ENCODE results near the gene HOXA7. TPM values are rescaled to one million over a fixed set of nuclear protein-coding genes. Genes with fewer than 3 reads are reported as not detected.

HOXA7 gene
- total and polyA plus RNA-seq, 10 of the 15 experiments (the other 5 are each of a cell fraction or from before 2014, with no cell fraction given) = not detected

DNA sequence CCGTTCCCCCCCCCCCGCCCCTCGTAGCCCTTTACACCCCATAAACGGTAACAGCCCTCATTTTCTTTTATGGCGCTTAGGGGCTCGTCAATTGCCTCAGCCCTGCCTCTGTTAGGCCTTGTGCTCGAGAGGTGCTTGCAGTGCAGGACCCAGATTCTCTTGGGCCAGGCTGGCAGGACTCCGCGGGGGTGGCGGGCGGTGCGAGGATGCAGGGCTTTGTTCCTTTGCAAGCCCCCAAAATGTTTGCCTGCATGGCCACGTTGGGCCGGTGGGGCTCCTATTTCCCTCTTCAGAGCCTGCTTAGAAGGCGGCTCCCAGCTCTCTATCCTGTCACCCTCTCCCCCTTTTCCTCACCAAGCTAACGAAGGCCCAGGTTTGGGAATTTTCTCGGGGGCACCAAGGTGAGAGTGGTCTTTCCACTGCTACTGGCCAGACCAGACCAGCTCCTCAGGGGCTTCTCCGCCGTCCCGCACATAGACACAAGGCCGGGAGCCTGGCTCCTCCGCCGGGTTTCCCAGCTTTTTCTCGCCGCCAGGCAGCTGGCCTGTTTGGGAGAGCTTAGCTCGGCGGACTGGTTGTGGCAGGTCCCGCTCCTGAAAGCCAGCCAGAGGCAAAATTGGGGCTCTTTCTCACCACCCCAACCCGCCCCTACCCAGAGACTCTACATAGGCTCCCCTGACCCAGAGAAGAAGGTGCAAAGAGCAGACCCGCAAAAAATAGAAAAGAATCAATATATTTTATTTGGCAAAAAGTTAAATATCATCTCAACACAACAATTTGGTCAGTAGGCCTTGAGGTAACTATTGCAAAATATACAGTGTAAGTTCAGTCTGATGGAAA lies 5.5 kb upstream of the HOXA7 start (continued):
- TF ChIP-seq, protein P1, sequence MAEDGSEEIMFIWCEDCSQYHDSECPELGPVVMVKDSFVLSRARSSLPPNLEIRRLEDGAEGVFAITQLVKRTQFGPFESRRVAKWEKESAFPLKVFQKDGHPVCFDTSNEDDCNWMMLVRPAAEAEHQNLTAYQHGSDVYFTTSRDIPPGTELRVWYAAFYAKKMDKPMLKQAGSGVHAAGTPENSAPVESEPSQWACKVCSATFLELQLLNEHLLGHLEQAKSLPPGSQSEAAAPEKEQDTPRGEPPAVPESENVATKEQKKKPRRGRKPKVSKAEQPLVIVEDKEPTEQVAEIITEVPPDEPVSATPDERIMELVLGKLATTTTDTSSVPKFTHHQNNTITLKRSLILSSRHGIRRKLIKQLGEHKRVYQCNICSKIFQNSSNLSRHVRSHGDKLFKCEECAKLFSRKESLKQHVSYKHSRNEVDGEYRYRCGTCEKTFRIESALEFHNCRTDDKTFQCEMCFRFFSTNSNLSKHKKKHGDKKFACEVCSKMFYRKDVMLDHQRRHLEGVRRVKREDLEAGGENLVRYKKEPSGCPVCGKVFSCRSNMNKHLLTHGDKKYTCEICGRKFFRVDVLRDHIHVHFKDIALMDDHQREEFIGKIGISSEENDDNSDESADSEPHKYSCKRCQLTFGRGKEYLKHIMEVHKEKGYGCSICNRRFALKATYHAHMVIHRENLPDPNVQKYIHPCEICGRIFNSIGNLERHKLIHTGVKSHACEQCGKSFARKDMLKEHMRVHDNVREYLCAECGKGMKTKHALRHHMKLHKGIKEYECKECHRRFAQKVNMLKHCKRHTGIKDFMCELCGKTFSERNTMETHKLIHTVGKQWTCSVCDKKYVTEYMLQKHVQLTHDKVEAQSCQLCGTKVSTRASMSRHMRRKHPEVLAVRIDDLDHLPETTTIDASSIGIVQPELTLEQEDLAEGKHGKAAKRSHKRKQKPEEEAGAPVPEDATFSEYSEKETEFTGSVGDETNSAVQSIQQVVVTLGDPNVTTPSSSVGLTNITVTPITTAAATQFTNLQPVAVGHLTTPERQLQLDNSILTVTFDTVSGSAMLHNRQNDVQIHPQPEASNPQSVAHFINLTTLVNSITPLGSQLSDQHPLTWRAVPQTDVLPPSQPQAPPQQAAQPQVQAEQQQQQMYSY (CRISPR knock-in tag; IDR thresholded peaks at IDR 0.05) = no peak
- no peak for TF ChIP-seq CREB1 (IDR thresholded peaks at IDR 0.05; ENCODE audit: low read depth)
- TF ChIP-seq ZNF274 (IDR thresholded peaks at IDR 0.05; ENCODE audit: insufficient read depth, insufficient read length) = no peak

DNA sequence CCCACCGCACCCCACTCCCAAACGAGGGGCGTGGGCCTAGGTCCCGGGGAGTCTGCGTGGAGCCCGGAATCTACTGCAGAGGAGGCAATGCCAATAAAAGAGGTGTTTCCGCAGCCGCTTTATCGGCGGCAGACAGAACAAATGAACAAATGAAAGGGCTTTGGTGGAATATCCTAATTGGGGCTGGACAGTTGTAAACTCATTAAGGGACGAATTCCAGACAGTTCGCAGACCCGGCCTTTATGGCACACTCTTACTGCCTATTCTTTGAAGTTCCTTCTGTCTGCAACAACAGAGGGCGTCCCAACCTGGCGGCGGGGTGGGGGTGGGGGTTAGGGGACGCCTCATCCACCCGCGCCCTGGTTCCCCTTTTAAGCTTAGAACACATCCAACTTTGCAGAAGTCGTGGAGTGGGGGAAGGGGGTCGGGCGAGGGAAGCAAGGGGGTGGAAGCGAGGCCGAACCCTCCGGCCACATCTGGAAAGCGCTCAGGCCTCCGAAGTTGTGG lies 4.8 kb upstream of the HOXA7 start:
- Histone ChIP-seq H3K4me3 (peak overlapping the region; percentile 72; the same call in 1 of the 2 replicates), H3K79me2 (ENCODE audit: control insufficient read depth, insufficient read depth, low read length) (no peaks in the 10 kb centered on the region), H3K9ac (ENCODE audit: control insufficient read depth, insufficient read depth, low read length) (no peak overlapping the region), H3K36me3 (ENCODE audit: control insufficient read depth in 2 of 2, insufficient read depth in 2 of 2, low read length in 1 of 2) (no peaks in the 10 kb centered on the region), H4K20me1 (ENCODE audit: control insufficient read depth, insufficient read depth) (no peaks in the 10 kb centered on the region), H3K27me3 (replicated peaks in 1 of 2; ENCODE audit: control insufficient read depth in 2 of 2, insufficient read depth in 2 of 2, low read length in 1 of 2) (peaks cover 17 to 40% of the 10 kb centered on the region in 2 experiments), H3K9me3 (replicated peaks; ENCODE audit: control insufficient read depth, insufficient read depth, low read length) (peaks cover 2% of the 10 kb centered on the region; the same call in 1 of the 3 replicates), H3K4me2 (ENCODE audit: control insufficient read depth, insufficient read depth) (peak overlapping the region; percentile 90), H3K27ac (ENCODE audit: control insufficient read depth, insufficient read depth) (no peak overlapping the region), H2AFZ (ENCODE audit: control insufficient read depth, low read depth, low read length) (peak overlapping the region; percentile 82), H3K4me1 (ENCODE audit: control insufficient read depth, insufficient read depth, low read length) (no peaks in the 10 kb centered on the region)
- SMC1A ChIA-PET (ENCODE audit: uncharacterized antibody, unreplicated experiment) = interaction anchor here (0.6 to 2.2 kb wide), 16 partner anchors 11 to 1269 kb away, joined by 3 to 15 read pairs (median 4); no protein-coding TSS in a partner anchor
- TF ChIP-seq ZSCAN29 (IDR thresholded peaks at IDR 0.05) (no peak), SMARCA5 (IDR thresholded peaks at IDR 0.05) (no peak), SUZ12 (IDR thresholded peaks at IDR 0.05; ENCODE audit: unreplicated experiment) (peak; percentile 73)
- CTCF ChIA-PET = interaction anchor here (0.6 to 4.6 kb wide), 30 partner anchors 11 to 1434 kb away, joined by 3 to 100 read pairs (median 4); partner anchors contain the start of gene HOXA3
- DNase-seq (ENCODE audit: low read depth, low spot score) = no peak
- WGBS (ENCODE audit: insufficient coverage, insufficient replicate concordance, low lambda C conversion rate, missing lambda C conversion rate) = under 1% methylated on average over 19 of the region's 27 CpGs
- intact Hi-C loops (cut with micrococcal nuclease; ENCODE audit: unreplicated experiment) (loop anchor here (1.0 to 5.0 kb wide), 6 partner anchors 304 to 1269 kb away; no protein-coding TSS in a partner anchor), in situ Hi-C loops (cut with MboI) (loop anchor here (25.0 kb wide), 1 partner anchor 1074 kb away; no protein-coding TSS in a partner anchor)
- FAIRE-seq = no peak
- no TSS peak for BruUV-seq (replicated peaks)
- ATAC-seq = no peak; the same call in 1 of the 3 replicates
- RAD21 ChIA-PET (ENCODE audit: unreplicated experiment) = interaction anchor here (0.6 to 3.8 kb wide), 18 partner anchors 11 to 1269 kb away, joined by 3 to 46 read pairs (median 4); partner anchors contain the start of genes HOXA1 and SNX10
- POLR2A ChIA-PET = interaction anchor here (0.6 to 1.0 kb wide), 2 partner anchors 480 to 1599 kb away, joined by 3 to 5 read pairs; no protein-coding TSS in a partner anchor
